ENCODE measurements around the gene LIG3. TPM values are rescaled to one million over a fixed set of nuclear protein-coding genes. Genes with fewer than 3 reads are reported as not detected.

Gene LIG3
- total RNA-seq, 4 donors from 2014 or later, result 30.7 to 84.3 (median 40.9) TPM

DNA sequence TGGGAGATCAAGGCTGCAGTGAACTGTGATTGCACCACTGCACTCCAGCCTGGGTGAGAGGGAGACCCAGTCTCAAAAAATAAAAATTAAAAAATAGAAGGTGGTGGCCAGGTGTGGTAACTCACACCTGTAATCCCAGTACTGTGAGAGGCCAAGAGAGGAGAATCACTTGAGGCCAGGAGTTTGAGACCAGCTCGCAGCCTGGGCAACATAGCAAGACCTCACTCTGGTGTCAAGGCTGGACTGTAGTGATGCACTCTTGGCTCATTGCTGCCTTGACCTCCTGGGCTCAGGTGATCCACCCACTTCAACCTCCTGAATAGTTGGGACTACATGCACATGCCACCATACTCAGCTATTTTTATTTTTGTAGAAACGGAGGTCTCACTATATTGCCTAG lies 69.9 kb downstream of the LIG3 start:
- Histone ChIP-seq H3K4me3 (no peak overlapping the region), H3K27ac (no peak overlapping the region), H3K27me3 (no peaks in the 10 kb centered on the region), H3K4me1 (peaks cover 27% of the 10 kb centered on the region), H3K36me3 (no peaks in the 10 kb centered on the region), H3K9me3 (no peaks in the 10 kb centered on the region)
- no peak for TF ChIP-seq EP300 (IDR thresholded peaks at IDR 0.05)
- TF ChIP-seq, protein P1, sequence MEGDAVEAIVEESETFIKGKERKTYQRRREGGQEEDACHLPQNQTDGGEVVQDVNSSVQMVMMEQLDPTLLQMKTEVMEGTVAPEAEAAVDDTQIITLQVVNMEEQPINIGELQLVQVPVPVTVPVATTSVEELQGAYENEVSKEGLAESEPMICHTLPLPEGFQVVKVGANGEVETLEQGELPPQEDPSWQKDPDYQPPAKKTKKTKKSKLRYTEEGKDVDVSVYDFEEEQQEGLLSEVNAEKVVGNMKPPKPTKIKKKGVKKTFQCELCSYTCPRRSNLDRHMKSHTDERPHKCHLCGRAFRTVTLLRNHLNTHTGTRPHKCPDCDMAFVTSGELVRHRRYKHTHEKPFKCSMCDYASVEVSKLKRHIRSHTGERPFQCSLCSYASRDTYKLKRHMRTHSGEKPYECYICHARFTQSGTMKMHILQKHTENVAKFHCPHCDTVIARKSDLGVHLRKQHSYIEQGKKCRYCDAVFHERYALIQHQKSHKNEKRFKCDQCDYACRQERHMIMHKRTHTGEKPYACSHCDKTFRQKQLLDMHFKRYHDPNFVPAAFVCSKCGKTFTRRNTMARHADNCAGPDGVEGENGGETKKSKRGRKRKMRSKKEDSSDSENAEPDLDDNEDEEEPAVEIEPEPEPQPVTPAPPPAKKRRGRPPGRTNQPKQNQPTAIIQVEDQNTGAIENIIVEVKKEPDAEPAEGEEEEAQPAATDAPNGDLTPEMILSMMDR (IDR thresholded peaks at IDR 0.05), result no peak
- no peak for TF ChIP-seq POLR2A (IDR thresholded peaks at IDR 0.05)
- no peak for TF ChIP-seq POLR2AphosphoS5 (IDR thresholded peaks at IDR 0.05)
- WGBS, result 96% methylated on average over 2 of the region's 2 CpGs
- DNase-seq (ENCODE audit: low spot score in 2 of 2), result no peak

DNA sequence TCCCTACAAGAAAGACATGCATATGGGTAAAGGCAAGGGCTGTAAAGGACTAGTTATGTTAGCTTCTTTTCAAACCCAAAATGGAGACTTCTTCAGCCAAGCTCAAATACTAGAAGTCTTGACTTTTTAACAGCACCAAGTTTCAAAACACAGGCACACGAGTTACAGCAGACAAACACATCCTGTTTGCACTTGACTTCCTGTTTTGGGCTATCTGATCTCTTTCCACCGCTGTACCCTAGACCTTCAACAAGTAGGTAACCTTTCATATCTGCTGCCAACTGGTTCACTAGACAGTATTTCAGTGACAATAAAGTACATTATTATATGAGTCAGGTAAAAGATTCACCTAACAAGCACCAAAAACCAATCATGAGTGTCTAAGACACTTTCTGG lies 70.9 kb downstream of the LIG3 start:
- Histone ChIP-seq H3K4me3 (no peak overlapping the region), H3K4me1 (peaks cover 27% of the 10 kb centered on the region), H3K9me3 (no peaks in the 10 kb centered on the region), H3K36me3 (no peaks in the 10 kb centered on the region), H3K27me3 (no peaks in the 10 kb centered on the region), H3K27ac (peak overlapping the region; percentile 57)
- TF ChIP-seq EP300 (IDR thresholded peaks at IDR 0.05) (no peak), POLR2AphosphoS5 (IDR thresholded peaks at IDR 0.05) (no peak), POLR2A (IDR thresholded peaks at IDR 0.05) (no peak)
- TF ChIP-seq, protein P1 (IDR thresholded peaks at IDR 0.05), result no peak
- WGBS, result 31% methylated on average over 2 of the region's 2 CpGs
- no peak for DNase-seq (ENCODE audit: low spot score in 2 of 2)

DNA sequence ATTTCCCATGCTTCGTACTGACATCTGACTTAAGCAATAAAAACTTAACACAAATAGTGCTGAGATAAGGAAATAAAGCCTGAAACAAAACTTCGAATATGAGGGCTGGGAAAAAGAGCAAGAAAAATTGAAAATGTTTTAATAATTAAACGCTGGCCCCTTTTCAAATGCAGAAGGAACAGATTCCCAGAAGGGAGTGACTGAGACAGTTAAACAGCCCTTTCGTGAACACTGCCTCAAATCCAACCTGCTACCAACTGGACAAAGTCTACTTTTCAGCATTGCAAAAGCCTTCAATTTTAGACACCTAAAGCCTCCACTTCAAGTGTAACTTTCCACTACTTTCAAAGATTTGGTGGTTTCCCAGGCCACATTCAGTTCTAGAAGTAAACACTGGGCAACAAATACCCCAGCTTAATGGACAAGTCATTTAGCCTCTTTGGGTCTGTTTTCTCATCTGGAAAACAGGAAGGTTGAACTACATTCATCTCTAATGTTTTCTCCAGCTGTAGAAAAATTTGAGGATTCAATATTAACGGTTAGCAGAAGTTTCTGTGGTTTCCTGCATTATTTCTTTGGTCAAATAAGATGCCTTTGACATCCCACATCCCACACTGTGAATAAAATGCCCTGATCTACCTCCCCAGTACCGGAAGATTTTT lies 71.4 kb downstream of the LIG3 start:
- H3K4me1 ChIP-seq, result peaks cover 27% of the 10 kb centered on the region
- TF ChIP-seq POLR2A (IDR thresholded peaks at IDR 0.05) (no peak), EP300 (IDR thresholded peaks at IDR 0.05) (no peak), POLR2AphosphoS5 (IDR thresholded peaks at IDR 0.05) (no peak)
- TF ChIP-seq, protein P1 (IDR thresholded peaks at IDR 0.05), result no peak
- H3K4me3 ChIP-seq, result no peak overlapping the region
- no peaks in the 10 kb centered on the region for H3K9me3 ChIP-seq
- H3K36me3 ChIP-seq, result no peaks in the 10 kb centered on the region
- 45% methylated on average over 6 of the region's 6 CpGs for WGBS
- H3K27ac ChIP-seq, result peak overlapping the region; percentile 57
- H3K27me3 ChIP-seq, result no peaks in the 10 kb centered on the region
- no peak for DNase-seq (ENCODE audit: low spot score in 2 of 2)

DNA sequence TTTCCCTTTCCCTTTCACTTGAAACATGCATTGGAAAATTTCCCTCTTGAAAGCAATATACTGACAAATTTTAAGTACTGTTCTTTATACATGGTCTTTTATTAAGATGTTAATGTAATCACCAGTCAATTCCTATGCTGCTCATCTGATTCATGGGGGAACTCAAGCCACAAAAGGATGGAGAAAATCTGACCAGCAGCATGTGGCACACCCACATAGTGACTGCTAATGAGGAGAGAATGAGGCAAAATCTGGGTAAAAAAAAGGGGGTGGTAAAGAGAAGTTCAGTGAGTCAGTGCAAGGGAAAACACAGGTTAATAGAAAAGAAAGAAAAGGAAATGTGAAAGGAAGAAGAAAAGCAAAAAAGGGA lies 71.9 kb downstream of the LIG3 start:
- TF ChIP-seq POLR2AphosphoS5 (IDR thresholded peaks at IDR 0.05) (no peak), EP300 (IDR thresholded peaks at IDR 0.05) (no peak), POLR2A (IDR thresholded peaks at IDR 0.05) (no peak)
- TF ChIP-seq, protein P1 (IDR thresholded peaks at IDR 0.05), result no peak
- Histone ChIP-seq H3K27ac (peak overlapping the region; percentile 37), H3K4me1 (peaks cover 29% of the 10 kb centered on the region)

DNA sequence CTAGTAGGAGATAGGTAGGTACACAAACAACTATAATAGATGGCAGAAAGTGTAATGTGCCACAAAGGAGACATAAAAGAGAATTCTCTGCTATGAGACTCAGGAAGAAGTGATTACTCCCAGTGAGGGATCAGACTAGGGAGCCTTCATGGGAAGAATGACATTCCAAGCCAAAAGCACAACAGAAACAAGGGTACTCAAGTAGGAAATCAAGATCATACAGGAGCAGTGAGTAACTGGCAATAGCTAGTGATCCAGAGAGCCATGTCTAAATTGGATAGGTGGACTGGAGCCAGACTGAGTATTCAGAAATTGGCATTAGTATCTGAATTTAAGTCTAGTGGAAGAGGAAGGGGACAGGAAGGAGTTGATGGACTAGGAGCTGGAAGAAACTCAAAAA lies 72.5 kb downstream of the LIG3 start:
- H3K36me3 ChIP-seq, result no peaks in the 10 kb centered on the region
- no peaks in the 10 kb centered on the region for H3K27me3 ChIP-seq
- no peak for DNase-seq (ENCODE audit: low spot score in 2 of 2)
- no peak overlapping the region for H3K4me3 ChIP-seq
- peaks cover 32% of the 10 kb centered on the region for H3K4me1 ChIP-seq
- TF ChIP-seq EP300 (IDR thresholded peaks at IDR 0.05) (no peak), POLR2A (IDR thresholded peaks at IDR 0.05) (no peak)
- TF ChIP-seq, protein P1 (IDR thresholded peaks at IDR 0.05), result no peak
- H3K27ac ChIP-seq, result no peak overlapping the region
- H3K9me3 ChIP-seq, result no peaks in the 10 kb centered on the region

More for the DNA sequence above, 71.9 kb downstream of the LIG3 start:
- DNase-seq (ENCODE audit: low spot score in 2 of 2), result no peak
- no peaks in the 10 kb centered on the region for H3K9me3 ChIP-seq
- no peak overlapping the region for H3K4me3 ChIP-seq
- no peaks in the 10 kb centered on the region for H3K36me3 ChIP-seq
- no peaks in the 10 kb centered on the region for H3K27me3 ChIP-seq
